ENCODE results near the gene GNG10. TPM values are rescaled to one million over a fixed set of nuclear protein-coding genes. Genes with fewer than 3 reads are reported as not detected.

GNG10 gene
- total RNA-seq, 1 experiment from 2014 or later, result 26.2 TPM

GRCh38 chr9:111644195-111644772 is 17.1 kb upstream of the GNG10 start:
- intact Hi-C loops (cut with micrococcal nuclease; ENCODE audit: unreplicated experiment), result no loop called here
- CTCF ChIA-PET, result no interaction called here
- H3K4me1 ChIP-seq (ENCODE audit: insufficient read depth, low read length, poor library complexity, severe bottlenecking), result no peaks in the 10 kb centered on the region
- H3K9me3 ChIP-seq (ENCODE audit: low read depth, low read length, poor library complexity, severe bottlenecking), result no peaks in the 10 kb centered on the region
- POLR2A ChIA-PET (ENCODE audit: low non-redundant PET), result no interaction called here
- H3K4me3 ChIP-seq (ENCODE audit: low read depth, low read length, poor library complexity, severe bottlenecking), result no peak overlapping the region
- TF ChIP-seq CTCF (conservative IDR thresholded peaks at IDR 0.05; ENCODE audit: low read depth, low read length) (no peak), EZH2 (IDR thresholded peaks at IDR 0.05; ENCODE audit: borderline replicate concordance, low read depth, low read length, poor library complexity, severe bottlenecking) (no peak)
- no peak overlapping the region for H3K27ac ChIP-seq (ENCODE audit: low read depth, low read length, poor library complexity, severe bottlenecking)
- H3K27me3 ChIP-seq (replicated peaks; ENCODE audit: insufficient read depth, low read depth, low read length, poor library complexity), result no peaks in the 10 kb centered on the region
- peaks cover 10% of the 10 kb centered on the region for H3K36me3 ChIP-seq (ENCODE audit: insufficient read depth, low read length, poor library complexity, severe bottlenecking)
- no peak for DNase-seq (ENCODE audit: low spot score)
- BruUV-seq (replicated peaks), result no TSS peak

DNA sequence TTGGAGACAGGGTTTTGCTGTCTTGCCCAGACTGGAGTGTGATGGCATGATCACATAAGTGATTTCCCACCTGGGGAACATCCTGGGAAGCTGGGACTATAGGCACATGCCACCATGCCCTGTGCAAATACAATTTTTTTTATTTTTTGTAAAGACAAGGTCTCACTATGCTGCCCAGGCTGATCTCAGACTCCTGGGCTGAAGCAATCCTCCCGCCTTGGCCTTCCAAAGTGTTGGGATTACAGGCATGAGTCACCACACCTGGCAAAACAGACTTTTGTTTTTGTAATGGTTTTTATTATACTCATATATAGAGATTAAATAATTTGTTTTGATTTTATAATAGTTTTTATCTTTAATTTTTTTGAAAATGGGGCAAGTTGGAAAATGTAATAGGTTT is 15.6 kb upstream of the GNG10 start:
- Histone ChIP-seq H3K4me3 (ENCODE audit: low read depth, low read length, poor library complexity, severe bottlenecking) (no peak overlapping the region), H3K27ac (ENCODE audit: low read depth, low read length, poor library complexity, severe bottlenecking) (no peak overlapping the region), H3K36me3 (ENCODE audit: insufficient read depth, low read length, poor library complexity, severe bottlenecking) (peaks cover 20% of the 10 kb centered on the region), H3K9me3 (ENCODE audit: low read depth, low read length, poor library complexity, severe bottlenecking) (no peaks in the 10 kb centered on the region), H3K4me1 (ENCODE audit: insufficient read depth, low read length, poor library complexity, severe bottlenecking) (no peaks in the 10 kb centered on the region), H3K27me3 (replicated peaks; ENCODE audit: insufficient read depth, low read depth, low read length, poor library complexity) (no peaks in the 10 kb centered on the region)
- no peak for DNase-seq (ENCODE audit: low spot score)
- BruUV-seq (replicated peaks), result no TSS peak
- intact Hi-C loops (cut with micrococcal nuclease; ENCODE audit: unreplicated experiment), result no loop called here
- CTCF ChIA-PET, result no interaction called here
- TF ChIP-seq EZH2 (IDR thresholded peaks at IDR 0.05; ENCODE audit: borderline replicate concordance, low read depth, low read length, poor library complexity, severe bottlenecking) (no peak), CTCF (conservative IDR thresholded peaks at IDR 0.05; ENCODE audit: low read depth, low read length) (no peak)
- POLR2A ChIA-PET (ENCODE audit: low non-redundant PET), result no interaction called here

GRCh38 chr9:111646417-111646816 is 15.0 kb upstream of the GNG10 start:
- ChIA-PET CTCF (no interaction called here), POLR2A (ENCODE audit: low non-redundant PET) (no interaction called here)
- intact Hi-C loops (cut with micrococcal nuclease; ENCODE audit: unreplicated experiment), result no loop called here

More at GRCh38 chr9:111646417-111646816, 15.0 kb upstream of the GNG10 start:
- Histone ChIP-seq H3K36me3 (ENCODE audit: insufficient read depth, low read length, poor library complexity, severe bottlenecking) (peaks cover 20% of the 10 kb centered on the region), H3K27ac (ENCODE audit: low read depth, low read length, poor library complexity, severe bottlenecking) (no peak overlapping the region), H3K9me3 (ENCODE audit: low read depth, low read length, poor library complexity, severe bottlenecking) (no peaks in the 10 kb centered on the region), H3K4me1 (ENCODE audit: insufficient read depth, low read length, poor library complexity, severe bottlenecking) (no peaks in the 10 kb centered on the region), H3K27me3 (replicated peaks; ENCODE audit: insufficient read depth, low read depth, low read length, poor library complexity) (no peaks in the 10 kb centered on the region), H3K4me3 (ENCODE audit: low read depth, low read length, poor library complexity, severe bottlenecking) (no peak overlapping the region)
- TF ChIP-seq CTCF (conservative IDR thresholded peaks at IDR 0.05; ENCODE audit: low read depth, low read length) (no peak), EZH2 (IDR thresholded peaks at IDR 0.05; ENCODE audit: borderline replicate concordance, low read depth, low read length, poor library complexity, severe bottlenecking) (no peak)
- BruUV-seq (replicated peaks), result no TSS peak
- DNase-seq (ENCODE audit: low spot score), result no peak
